ENCODE data around the gene STRAP. TPM values are rescaled to one million over a fixed set of nuclear protein-coding genes. Genes with fewer than 3 reads are reported as not detected.

STRAP gene
- total RNA-seq, 1 donor from 2014 or later, result 138 TPM

GRCh38 chr12:15875863-15876262 lies 6.3 kb upstream of the STRAP start:
- peaks cover 3% of the 10 kb centered on the region for H3K36me3 Mint-ChIP-seq (ENCODE audit: low read depth, unreplicated experiment)
- no peaks in the 10 kb centered on the region for H3K9me3 Mint-ChIP-seq (ENCODE audit: unreplicated experiment)

GRCh38 chr12:15879413-15879812 lies 2.8 kb upstream of the STRAP start:
- TF ChIP-seq CTCF (IDR thresholded peaks at IDR 0.05; ENCODE audit: unreplicated experiment), result no peak
- DNase-seq (ENCODE audit: low spot score), result no peak
- Mint-ChIP-seq H3K4me1 (ENCODE audit: unreplicated experiment) (peaks cover 23% of the 10 kb centered on the region), H3K4me3 (ENCODE audit: unreplicated experiment) (no peak overlapping the region), H3K9me3 (ENCODE audit: unreplicated experiment) (no peaks in the 10 kb centered on the region), H3K27me3 (ENCODE audit: unreplicated experiment) (peaks cover 6% of the 10 kb centered on the region), H3K27ac (ENCODE audit: unreplicated experiment) (no peak overlapping the region), H3K36me3 (ENCODE audit: low read depth, unreplicated experiment) (no peaks in the 10 kb centered on the region)

More at GRCh38 chr12:15875863-15876262, 6.3 kb upstream of the STRAP start:
- DNase-seq (ENCODE audit: low spot score), result no peak
- Mint-ChIP-seq H3K27me3 (ENCODE audit: unreplicated experiment) (peaks cover 5% of the 10 kb centered on the region), H3K4me1 (ENCODE audit: unreplicated experiment) (peaks cover 4% of the 10 kb centered on the region), H3K27ac (ENCODE audit: unreplicated experiment) (no peak overlapping the region), H3K4me3 (ENCODE audit: unreplicated experiment) (no peak overlapping the region)
- TF ChIP-seq CTCF (IDR thresholded peaks at IDR 0.05; ENCODE audit: unreplicated experiment), result no peak

- Mint-ChIP-seq H3K27ac (ENCODE audit: unreplicated experiment) (peak overlapping the region; percentile 3), H3K9me3 (ENCODE audit: unreplicated experiment) (no peaks in the 10 kb centered on the region), H3K4me1 (ENCODE audit: unreplicated experiment) (peaks cover 25% of the 10 kb centered on the region), H3K27me3 (ENCODE audit: unreplicated experiment) (peaks cover 6% of the 10 kb centered on the region), H3K36me3 (ENCODE audit: low read depth, unreplicated experiment) (no peaks in the 10 kb centered on the region), H3K4me3 (ENCODE audit: unreplicated experiment) (peak overlapping the region; percentile 3)
- no peak for DNase-seq (ENCODE audit: low spot score)
- no peak for TF ChIP-seq CTCF (IDR thresholded peaks at IDR 0.05; ENCODE audit: unreplicated experiment)
These were observed 1.5 kb upstream of the STRAP start for GRCh38 chr12:15880721-15881120.

- Mint-ChIP-seq H3K27ac (ENCODE audit: unreplicated experiment) (no peak overlapping the region), H3K36me3 (ENCODE audit: low read depth, unreplicated experiment) (peaks cover 7% of the 10 kb centered on the region)
These were observed 1.3 kb downstream of the STRAP start for GRCh38 chr12:15883536-15883935.

More at GRCh38 chr12:15883536-15883935, 1.3 kb downstream of the STRAP start:
- no peak for TF ChIP-seq CTCF (IDR thresholded peaks at IDR 0.05; ENCODE audit: unreplicated experiment)
- no peaks in the 10 kb centered on the region for H3K9me3 Mint-ChIP-seq (ENCODE audit: unreplicated experiment)
- peaks cover 6% of the 10 kb centered on the region for H3K27me3 Mint-ChIP-seq (ENCODE audit: unreplicated experiment)
- no peak for DNase-seq (ENCODE audit: low spot score)
- H3K4me3 Mint-ChIP-seq (ENCODE audit: unreplicated experiment), result peak overlapping the region; percentile 97
- peaks cover 21% of the 10 kb centered on the region for H3K4me1 Mint-ChIP-seq (ENCODE audit: unreplicated experiment)
